ENCODE measurements around the gene ARID1A. TPM values are rescaled to one million over a fixed set of nuclear protein-coding genes. Genes with fewer than 3 reads are reported as not detected.
A peak's percentile ranks its signal among the peaks of the same experiment; 100 is the strongest.

The ARID1A gene
- total and polyA plus RNA-seq, 9 of the 15 experiments (the other 6 are each of a cell fraction or from before 2014, with no cell fraction given): 8.3 to 88.3 (median 22.5) TPM

- no peak for TF ChIP-seq CUX1 (CRISPR knock-in tag; IDR thresholded peaks at IDR 0.05)
- TF ChIP-seq TARDBP (IDR thresholded peaks at IDR 0.05): no peak
- no peak for TF ChIP-seq POLR2H (tag; IDR thresholded peaks at IDR 0.05; ENCODE audit: low read depth)
- peak; percentile 93 for TF ChIP-seq NFIC (IDR thresholded peaks at IDR 0.05)
- no peak for TF ChIP-seq ZBTB34 (CRISPR knock-in tag; IDR thresholded peaks at IDR 0.05)
- TF ChIP-seq POLR2G (IDR thresholded peaks at IDR 0.05; ENCODE audit: low read depth, low read length): peak; percentile 83
- no peak for TF ChIP-seq PREB (CRISPR knock-in tag; IDR thresholded peaks at IDR 0.05)
- no peak for TF ChIP-seq SRF (CRISPR knock-in tag; IDR thresholded peaks at IDR 0.05)
- no peak for TF ChIP-seq U2AF2 (optimal IDR thresholded peaks at IDR 0.05; ENCODE audit: low read depth, low read length)
- TF ChIP-seq CBFA2T2 (conservative IDR thresholded peaks at IDR 0.05): no peak
- TF ChIP-seq RBM15 (IDR thresholded peaks at IDR 0.05; ENCODE audit: insufficient read depth, low read length): no peak
- TF ChIP-seq RBM14 (IDR thresholded peaks at IDR 0.05; ENCODE audit: borderline replicate concordance, insufficient read depth, low read depth, low read length): no peak
- TF ChIP-seq ZNF282 (CRISPR knock-in tag; IDR thresholded peaks at IDR 0.05): no peak
- no peak; the same call in 1 of the 2 replicates for TF ChIP-seq SP1 (CRISPR knock-in tag; IDR thresholded peaks at IDR 0.05)
- no peak for TF ChIP-seq BCLAF1 (IDR thresholded peaks at IDR 0.05; ENCODE audit: borderline replicate concordance in 1 of 2, control insufficient read depth in 1 of 2, low read depth in 2 of 2, low read length in 1 of 2)
Observed at GRCh38 chr1:26826261-26827105, 130.7 kb downstream of the ARID1A start, which contains the start of gene ZDHHC18 (continued).

All from K562 (cell line).